ENCODE measurements around the gene ZNF92. TPM values are rescaled to one million over a fixed set of nuclear protein-coding genes. Genes with fewer than 3 reads are reported as not detected.

The ZNF92 gene
- total and polyA plus RNA-seq, 2 of the 13 experiments (the other 11 are each of a cell fraction or from before 2014, with no cell fraction given): 4.0 to 13.2 TPM

GRCh38 chr7:65438598-65438997, 64.9 kb downstream of the ZNF92 start (continued):
- TF ChIP-seq SALL1 (CRISPR knock-in tag; IDR thresholded peaks at IDR 0.05): no peak
- TF ChIP-seq NR0B2 (CRISPR knock-in tag; IDR thresholded peaks at IDR 0.05): no peak
- no peak for TF ChIP-seq ZNF333 (CRISPR knock-in tag; IDR thresholded peaks at IDR 0.05; ENCODE audit: borderline replicate concordance)
- TF ChIP-seq NFKBIZ (CRISPR knock-in tag; IDR thresholded peaks at IDR 0.05): no peak
- TF ChIP-seq NKX3-1 (CRISPR knock-in tag; IDR thresholded peaks at IDR 0.05): no peak

- peak overlapping the region; percentile 24; the same call in 1 of the 2 replicates for H3K4me2 ChIP-seq (ENCODE audit: low read depth, low read length)
- CTCF ChIA-PET (ENCODE audit: low intra/inter-chr PET ratio, low total read pairs): no interaction called here
- H3K9me3 ChIP-seq (ENCODE audit: low read length): no peaks in the 10 kb centered on the region
- no peaks in the 10 kb centered on the region for H3K27me3 ChIP-seq (ENCODE audit: control insufficient read depth in 1 of 2, insufficient read depth in 2 of 2, low read length in 2 of 2)
- ATAC-seq (no peak), DNase-seq (ENCODE audit: low spot score) (no peak), FAIRE-seq (no peak)
- peaks cover 70% of the 10 kb centered on the region for H3K4me1 ChIP-seq (ENCODE audit: insufficient read depth, low read length)
- H3K36me3 ChIP-seq (replicated peaks in 1 of 2; ENCODE audit: control insufficient read depth in 1 of 2, insufficient read depth in 2 of 2, low read length in 2 of 2): no peaks in the 10 kb centered on the region
- H3K27ac ChIP-seq (ENCODE audit: extremely low read length, insufficient read depth, low read length): peak overlapping the region; percentile 19
- BruUV-seq (replicated peaks): no TSS peak
- POLR2A ChIA-PET: no interaction called here
- intact Hi-C loops (cut with micrococcal nuclease; ENCODE audit: unreplicated experiment): no loop called here
- H3K9ac ChIP-seq (ENCODE audit: insufficient read depth, low read depth, low read length): no peak overlapping the region
- no peak overlapping the region for H2AFZ ChIP-seq (ENCODE audit: low read length)
- H3K79me2 ChIP-seq (ENCODE audit: insufficient read depth, low read length): no peaks in the 10 kb centered on the region
- no peaks in the 10 kb centered on the region for H4K20me1 ChIP-seq (ENCODE audit: insufficient read depth, low read length)
- in situ Hi-C loops (cut with HindIII; ENCODE audit: extremely low pct_ligation_motif_present, low pct_unique_long_range_greater_than_20kb): no loop called here
- H3K4me3 ChIP-seq (replicated peaks in 1 of 3; ENCODE audit: insufficient read depth in 1 of 3, low read depth in 2 of 3, low read length in 3 of 3): no peak overlapping the region
- no peak for TF ChIP-seq STAG1 (CRISPR knock-in tag; IDR thresholded peaks at IDR 0.05)
- 0 out of 2 replicates have a peak, but pooled peaks have one; percentile 44 for TF ChIP-seq NR2F2 (IDR thresholded peaks at IDR 0.05; ENCODE audit: borderline replicate concordance, low read depth)
- TF ChIP-seq ZNF792 (CRISPR knock-in tag; IDR thresholded peaks at IDR 0.05): no peak
- TF ChIP-seq ZFP82 (CRISPR knock-in tag; IDR thresholded peaks at IDR 0.05; ENCODE audit: borderline replicate concordance): no peak
- TF ChIP-seq NR2F1 (CRISPR knock-in tag; IDR thresholded peaks at IDR 0.05): peak in 1 of 2 experiments; percentile 49; a peak in 1 of 4 replicates
- peak; percentile 49; the same call in 1 of the 2 replicates for TF ChIP-seq SRF (IDR thresholded peaks at IDR 0.05; ENCODE audit: low read depth, low read length)
- no peak for TF ChIP-seq ZNF333 (CRISPR knock-in tag; IDR thresholded peaks at IDR 0.05; ENCODE audit: borderline replicate concordance)
- no peak for TF ChIP-seq HMGXB4 (CRISPR knock-in tag; IDR thresholded peaks at IDR 0.05; ENCODE audit: borderline replicate concordance in 1 of 2, low read depth in 1 of 2)
- TF ChIP-seq MLLT10 (CRISPR knock-in tag; IDR thresholded peaks at IDR 0.05): no peak
- TF ChIP-seq TERF1 (CRISPR knock-in tag; IDR thresholded peaks at IDR 0.05): no peak
- TF ChIP-seq RARA (CRISPR knock-in tag; IDR thresholded peaks at IDR 0.05): peak; percentile 67
- peak; percentile 65; the same call in 1 of the 2 replicates for TF ChIP-seq THRA (CRISPR knock-in tag; IDR thresholded peaks at IDR 0.05; ENCODE audit: borderline replicate concordance)
- TF ChIP-seq ZNF12 (CRISPR knock-in tag; IDR thresholded peaks at IDR 0.05): 0 out of 2 replicates have a peak, but pooled peaks have one; percentile 32
- peak; percentile 85 for TF ChIP-seq NR2F6 (IDR thresholded peaks at IDR 0.05)
- TF ChIP-seq NR2F6 (CRISPR knock-in tag; IDR thresholded peaks at IDR 0.05): peak; percentile 58; the same call in 1 of the 2 replicates
- no peak for TF ChIP-seq ZNF329 (CRISPR knock-in tag; IDR thresholded peaks at IDR 0.05; ENCODE audit: low read depth)
Measured at GRCh38 chr7:65441010-65441409, 67.4 kb downstream of the ZNF92 start.
